HEK293T (cell line): Measurements from ENCODE around the gene SKIC2.
"Not testable (repeated sequence)": the region's sequence is repeated elsewhere in the genome, so short reads cannot be mapped to it uniquely, and the experiment has no call there.

Source experiments
- CTCF ChIA-PET: fragments of 350-600 bp; formaldehyde crosslinking; extraction: SDS; loops from one replicate; lab custom pipeline; 2021; ENCODE audit warnings: antibody characterized with exemption, inconsistent platforms; lab: Yijun Ruan, JAX
- POLR2A ChIA-PET: fragments of 350-600 bp; formaldehyde crosslinking; extraction: SDS; loops from one replicate; lab custom pipeline; 2020; ENCODE audit warnings: antibody characterized with exemption, inconsistent platforms; lab: Yijun Ruan, JAX
- DNase-seq: peaks from one replicate; pipeline ENCODE4 v3.0.0; 2012; ENCODE audit warnings: mixed read lengths; ENCODE audit errors: extremely low spot score
- ARNT ChIP-seq: fragments of 450-650 bp; IDR thresholded peaks from 2 replicates; pipeline ENCODE4 v1.6.1; 2017; ENCODE audit warnings: mild to moderate bottlenecking
- BHLHE40 ChIP-seq: fragments of 450-650 bp; IDR thresholded peaks from 2 replicates; pipeline ENCODE4 v1.6.1; 2016; ENCODE audit warnings: mild to moderate bottlenecking, moderate library complexity, borderline replicate concordance
- CTBP1 ChIP-seq: fragments of 450-650 bp; IDR thresholded peaks from 2 replicates; pipeline ENCODE4 v1.6.1; 2016; ENCODE audit warnings: borderline replicate concordance
- ELF4 ChIP-seq: fragments of 450-650 bp; IDR thresholded peaks from 2 replicates; pipeline ENCODE4 v1.6.1; 2017; ENCODE audit warnings: antibody characterized with exemption
- FOXA1 ChIP-seq: fragments of 450-650 bp; IDR thresholded peaks from 2 replicates; pipeline ENCODE4 v1.6.1; 2016; ENCODE audit warnings: mild to moderate bottlenecking
- FOXK2 ChIP-seq: fragments of 450-650 bp; IDR thresholded peaks from 2 replicates; pipeline ENCODE4 v1.6.1; 2016; ENCODE audit warnings: mild to moderate bottlenecking
- FOXM1 ChIP-seq: fragments of 450-650 bp; IDR thresholded peaks from 2 replicates; pipeline ENCODE4 v1.6.1; 2017; ENCODE audit warnings: mild to moderate bottlenecking, borderline replicate concordance
- HDGF ChIP-seq: fragments of 450-650 bp; IDR thresholded peaks from 2 replicates; pipeline ENCODE4 v1.6.1; 2017; ENCODE audit warnings: antibody characterized with exemption, borderline replicate concordance
- L3MBTL2 ChIP-seq: fragments of 450-650 bp; conservative IDR thresholded peaks from 2 replicates; pipeline ENCODE4 v1.6.1; 2016; ENCODE audit warnings: mild to moderate bottlenecking
- LEF1 ChIP-seq: fragments of 450-650 bp; IDR thresholded peaks from 2 replicates; pipeline ENCODE4 v1.6.1; 2017; ENCODE audit warnings: mild to moderate bottlenecking, borderline replicate concordance
- NFRKB ChIP-seq: fragments of 450-650 bp; IDR thresholded peaks from 2 replicates; pipeline ENCODE4 v1.6.1; 2016; ENCODE audit warnings: mild to moderate bottlenecking, moderate library complexity
- PKNOX1 ChIP-seq: fragments of 450-650 bp; IDR thresholded peaks from 2 replicates; pipeline ENCODE4 v1.6.1; 2016
- SP1 ChIP-seq: fragments of 450-650 bp; IDR thresholded peaks from 2 replicates; pipeline ENCODE4 v1.6.1; 2017
- SUZ12 ChIP-seq: fragments of 450-650 bp; IDR thresholded peaks from 2 replicates; pipeline ENCODE4 v1.6.1; 2016; ENCODE audit warnings: mild to moderate bottlenecking
- TARDBP ChIP-seq: fragments of 450-650 bp; IDR thresholded peaks from 2 replicates; pipeline ENCODE4 v1.6.1; 2016
- ZNF384 ChIP-seq: fragments of 450-650 bp; IDR thresholded peaks from 2 replicates; pipeline ENCODE4 v1.6.1; 2016

SKIC2 gene

DNA sequence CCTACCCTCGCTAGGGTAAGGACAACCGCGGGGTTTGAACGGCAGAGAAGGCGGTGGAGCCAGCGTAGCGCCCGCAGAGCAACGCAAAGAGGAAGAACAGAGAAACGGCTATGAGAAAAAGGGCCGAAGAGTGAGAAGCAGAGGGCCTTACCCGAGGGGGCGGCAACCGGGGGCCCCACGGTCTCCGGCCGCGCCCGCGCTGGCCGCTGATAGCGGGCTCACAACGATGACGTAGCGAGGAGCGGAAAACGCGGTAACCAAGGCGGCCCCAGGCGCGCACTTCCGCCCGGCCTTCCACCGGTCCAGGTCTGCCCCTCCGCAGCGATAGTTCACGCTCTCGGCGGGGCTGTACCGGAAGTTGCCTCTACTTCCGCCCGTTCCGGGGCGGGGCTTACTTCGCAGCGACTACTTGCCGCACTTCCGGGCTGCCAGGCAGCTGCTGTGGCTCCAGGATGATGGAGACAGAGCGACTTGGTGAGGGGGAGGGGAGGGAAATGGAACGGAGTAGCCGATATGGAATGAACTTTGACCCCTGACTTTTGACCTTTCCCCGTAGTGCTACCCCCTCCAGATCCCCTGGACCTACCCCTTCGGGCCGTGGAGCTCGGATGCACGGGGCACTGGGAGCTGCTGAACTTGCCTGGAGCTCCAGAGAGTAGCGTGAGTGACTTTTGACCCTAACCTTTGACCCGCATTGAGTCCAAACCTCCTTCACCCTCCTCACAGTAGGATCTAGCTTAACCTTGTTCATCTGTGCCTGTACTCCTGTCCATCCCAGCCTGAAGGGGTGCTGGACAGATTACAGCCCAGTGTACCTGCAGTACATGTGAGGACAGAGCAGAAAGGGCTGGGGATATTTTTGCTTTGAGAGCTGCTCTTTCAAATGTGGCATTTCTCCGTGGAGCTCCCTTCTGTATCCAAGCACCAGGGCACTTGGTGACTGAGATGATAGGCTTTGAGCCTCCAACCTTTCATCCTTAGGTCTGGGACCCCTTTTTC, at the start of gene SKIC2, which contains the start of gene NELFE:
SKIC2 (plus strand) TSS at position 435 of the 999 bp plus-strand sequence; CDS start at position 453, 18 bp downstream.
NELFE (minus strand) TSS at position 231 of the 999 bp plus-strand sequence. CDS start 525 bp downstream, outside the sequence.
- CTCF ChIA-PET = interaction anchor here (1.0 to 1.2 kb wide), 2 partner anchors 11 to 17 kb away, joined by 3 read pairs; no protein-coding TSS in a partner anchor
- POLR2A ChIA-PET = interaction anchor here (0.8 to 8.0 kb wide), 8 partner anchors 8 to 153 kb away, joined by 3 to 84 read pairs (median 3); partner anchors contain the start of genes DXO, LSM2 and ZBTB12
- peak; percentile 100 for DNase-seq
- no peak; the same call in 1 of the 2 replicates for TF ChIP-seq FOXM1
- TF ChIP-seq ZNF384 = no peak
- 0 out of 2 replicates have a peak, but pooled peaks have one; percentile 36 for TF ChIP-seq CTBP1
- TF ChIP-seq ELF4 = peak; percentile 99
- TF ChIP-seq PKNOX1 = peak; percentile 66; the same call in 1 of the 2 replicates

DNA sequence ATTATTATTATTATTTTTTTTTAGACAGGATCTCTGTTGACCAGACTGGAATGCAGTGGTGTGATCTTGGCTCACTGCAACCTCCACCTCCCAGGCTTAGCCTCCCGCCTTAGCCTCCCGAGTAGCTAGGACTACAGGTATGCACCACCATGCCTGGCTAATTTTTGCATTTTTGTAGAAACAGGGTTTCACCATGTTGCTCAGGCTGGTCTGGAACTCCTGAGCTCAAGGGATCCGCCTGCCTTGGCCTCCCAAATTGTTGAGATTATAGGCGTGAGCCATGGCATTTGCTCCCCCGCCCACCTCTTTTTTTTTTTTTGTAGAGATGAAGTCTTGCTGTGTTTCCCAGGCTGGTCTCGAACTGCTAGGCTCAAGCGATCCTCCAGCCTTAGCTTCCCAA, 49.7 kb upstream of the SKIC2 start:
- POLR2A ChIA-PET = interaction anchor here (2.5 kb wide), 1 partner anchor 47 kb away, joined by 7 read pairs; the partner anchor contains the start of gene NEU1
- CTCF ChIA-PET = interaction anchor here (0.7 kb wide), 1 partner anchor 229 kb away, joined by 5 read pairs; no protein-coding TSS in a partner anchor
- DNase-seq = not testable (repeated sequence)

- CTCF ChIA-PET = no interaction called here
- no peak for DNase-seq
- TF ChIP-seq FOXK2 (no peak), ARNT (no peak), SP1 (no peak), FOXM1 (no peak), NFRKB (no peak), ELF4 (no peak), BHLHE40 (no peak), L3MBTL2 (no peak), FOXA1 (no peak), LEF1 (no peak), PKNOX1 (no peak), TARDBP (no peak), SUZ12 (no peak)
- POLR2A ChIA-PET = interaction anchor here (0.7 kb wide), 1 partner anchor 10 kb away, joined by 3 read pairs; no protein-coding TSS in a partner anchor
These were observed 47.0 kb upstream of the SKIC2 start for GRCh38 chr6:31911826-31912585.

DNA sequence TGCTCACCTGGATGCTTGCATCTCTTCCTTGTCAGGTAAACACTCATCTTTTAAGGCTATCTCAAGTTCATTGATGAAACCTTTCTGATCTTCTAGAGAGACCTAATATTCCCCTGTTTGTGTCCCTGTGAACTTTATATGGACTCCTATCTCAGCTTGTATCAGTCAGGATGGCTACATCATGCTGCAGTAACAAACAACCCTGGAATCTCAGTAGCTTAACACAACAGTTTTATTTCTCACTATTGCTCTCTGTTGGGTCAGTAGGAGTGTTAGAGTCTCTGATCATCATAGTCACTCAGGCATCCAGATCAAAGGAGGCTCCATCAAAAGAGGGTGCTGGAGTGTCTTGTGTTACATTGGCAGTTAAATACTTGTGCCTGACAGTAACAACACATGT, 43.6 kb upstream of the SKIC2 start:
- POLR2A ChIA-PET = no interaction called here
- CTCF ChIA-PET = no interaction called here
- TF ChIP-seq PKNOX1 = no peak
- no peak for TF ChIP-seq FOXM1
- no peak for TF ChIP-seq SP1
- no peak for TF ChIP-seq NFRKB
- TF ChIP-seq FOXK2 = no peak
- TF ChIP-seq ZNF384 = no peak
- TF ChIP-seq ARNT = no peak
- TF ChIP-seq L3MBTL2 = no peak
- no peak for TF ChIP-seq ELF4
- TF ChIP-seq FOXA1 = no peak

GRCh38 chr6:31915756-31916155, 43.2 kb upstream of the SKIC2 start:
- TF ChIP-seq ELF4 (no peak), FOXM1 (no peak), ARNT (no peak), ZNF384 (no peak), HDGF (no peak), NFRKB (no peak), SUZ12 (no peak), FOXA1 (no peak), CTBP1 (no peak), LEF1 (no peak), TARDBP (no peak), L3MBTL2 (no peak), SP1 (no peak), FOXK2 (no peak), BHLHE40 (no peak), PKNOX1 (no peak)
- CTCF ChIA-PET = no interaction called here
- POLR2A ChIA-PET = interaction anchor here (0.7 kb wide), 1 partner anchor 49 kb away, joined by 4 read pairs; no protein-coding TSS in a partner anchor
- no peak for DNase-seq

More for the DNA sequence above, 43.6 kb upstream of the SKIC2 start:
- no peak for DNase-seq
